H1 (cell line): Measurements from ENCODE around the gene BIN1. TPM values are rescaled to one million over a fixed set of nuclear protein-coding genes. Genes with fewer than 3 reads are reported as not detected.
A peak's percentile ranks its signal among the peaks of the same experiment; 100 is the strongest.

Experiments
- CTCF ChIA-PET: fragments of 300-600 bp; sonication (Branson Sonifier 250); formaldehyde crosslinking; loops from one replicate; lab custom pipeline; 2021; ENCODE audit not compliant: partially characterized antibody; lab: Charles Lee
- POLR2A ChIA-PET: fragments of 300-600 bp; sonication (Branson Sonifier 250); formaldehyde crosslinking; loops from one replicate; lab custom pipeline; 2021; ENCODE audit warnings: inconsistent platforms; ENCODE audit not compliant: partially characterized antibody; lab: Charles Lee
- DNase-seq, 2 experiments: peaks; one replicate each; pipeline versions ENCODE4 v3.0.0 to v3.0.0-alpha.2; 2010 to 2022; ENCODE audit warnings: low spot score in 2 of 2, low read depth in 1 of 2, mixed read lengths in 1 of 2
- FAIRE-seq: peaks from 2 replicates; lab custom pipeline; 2011; peaks lifted over from hg19 to GRCh38; lab: Jason Lieb, UNC
- H2AFZ ChIP-seq: 2 replicates; pipeline ENCODE4 v1.8.1; 2012; ENCODE audit warnings: low read length, inconsistent platforms
- H2AK5ac ChIP-seq: 2 replicates; pipeline ENCODE4 v1.6.1; 2013; ENCODE audit warnings: low read depth, low read length
- H2BK120ac ChIP-seq: replicated peaks from 2 replicates; pipeline ENCODE3; 2013; ENCODE audit warnings: low read depth, low read length, inconsistent platforms
- H2BK12ac ChIP-seq: 2 replicates; pipeline ENCODE4 v1.6.1; 2013; ENCODE audit warnings: low read depth, low read length
- H2BK15ac ChIP-seq: 2 replicates; pipeline ENCODE4 v1.6.1; 2013; ENCODE audit warnings: low read length
- H2BK20ac ChIP-seq: 2 replicates; pipeline ENCODE4 v1.6.1; 2013; ENCODE audit warnings: low read length
- H2BK5ac ChIP-seq: 2 replicates; pipeline ENCODE4 v1.6.1; 2013; ENCODE audit warnings: low read depth, low read length
- H3K14ac ChIP-seq: 2 replicates; pipeline ENCODE4 v1.6.1; 2013; ENCODE audit warnings: inconsistent platforms; ENCODE audit not compliant: insufficient read length
- H3K18ac ChIP-seq: 2 replicates; pipeline ENCODE4 v1.6.1; 2013; ENCODE audit warnings: low read length; ENCODE audit errors: extremely low read depth
- H3K23ac ChIP-seq: 2 replicates; pipeline ENCODE4 v1.6.1; 2013; ENCODE audit warnings: inconsistent platforms; ENCODE audit not compliant: insufficient read length
- H3K23me2 ChIP-seq: 2 replicates; pipeline ENCODE4 v1.6.1; 2013; ENCODE audit warnings: low read depth, low read length
- H3K27ac ChIP-seq: 2 replicates; pipeline ENCODE4 v1.6.1; 2011; ENCODE audit warnings: low read depth, low read length, inconsistent platforms
- H3K27me3 ChIP-seq, 4 experiments: replicated peaks in 1 of 4; 1 replicate in 1 of 4; 2 replicates in 3 of 4; pipeline versions ENCODE4 v1.6.1 to v1.8.1; 2011 to 2013; ENCODE audit warnings: low read length in 3 of 4, mild to moderate bottlenecking in 3 of 4, inconsistent platforms in 2 of 4, mixed read lengths in 2 of 4, moderate library complexity in 1 of 4; ENCODE audit not compliant: control insufficient read depth in 3 of 4, insufficient read depth in 3 of 4; ENCODE audit errors: extremely low read depth in 1 of 4
- H3K36me3 ChIP-seq, 4 experiments: 2 replicates each; pipeline versions ENCODE4 v1.6.1 to v1.8.1; 2011 to 2013; ENCODE audit warnings: mild to moderate bottlenecking in 4 of 4, low read length in 3 of 4, moderate library complexity in 2 of 4, control low read depth in 1 of 4, inconsistent platforms in 1 of 4; ENCODE audit not compliant: insufficient read depth in 4 of 4, control insufficient read depth in 2 of 4
- H3K4ac ChIP-seq: replicated peaks from 2 replicates; pipeline ENCODE3; 2013; ENCODE audit warnings: low read length, low read depth, mixed read lengths, inconsistent platforms; ENCODE audit not compliant: insufficient read length
- H3K4me1 ChIP-seq, 4 experiments: replicated peaks in 1 of 4; 1 replicate in 1 of 4; 2 replicates in 3 of 4; pipeline versions ENCODE4 v1.6.1 to v1.8.1; 2011 to 2013; ENCODE audit warnings: low read length in 3 of 4, inconsistent platforms in 2 of 4, mixed read lengths in 1 of 4; ENCODE audit not compliant: insufficient read depth in 4 of 4, control insufficient read depth in 3 of 4
- H3K4me2 ChIP-seq, 2 experiments: 2 replicates each; pipeline versions ENCODE4 v1.6.1 to v1.8.1; 2011 to 2013; ENCODE audit warnings: low read depth in 2 of 2, low read length in 2 of 2, control low read depth in 1 of 2, inconsistent platforms in 1 of 2, mild to moderate bottlenecking in 1 of 2; ENCODE audit not compliant: insufficient read depth in 1 of 2
- H3K4me3 ChIP-seq, 4 experiments: fragments of 200-600, 300-600 bp in 1 of 4; sonication (generic), shearing (Covaris generic), sonication (Bioruptor Twin) in 1 of 4; 2 replicates each; pipeline versions ENCODE4 v1.5.1 to v1.8.1; 2011 to 2016; ENCODE audit warnings: low read length in 4 of 4, low read depth in 3 of 4, control low read depth in 2 of 4, inconsistent platforms in 2 of 4, mild to moderate bottlenecking in 2 of 4, mixed read lengths in 1 of 4, moderate library complexity in 1 of 4; ENCODE audit not compliant: insufficient read depth in 2 of 4; ENCODE audit errors: extremely low read depth in 1 of 4
- H3K56ac ChIP-seq: replicated peaks from 2 replicates; pipeline ENCODE3; 2013; ENCODE audit warnings: low read depth, mild to moderate bottlenecking, mixed read lengths, low read length, inconsistent platforms; ENCODE audit not compliant: insufficient read length
- H3K79me1 ChIP-seq: 2 replicates; pipeline ENCODE4 v1.6.1; 2013; ENCODE audit warnings: low read depth, low read length, control low read depth
- H3K79me2 ChIP-seq, 2 experiments: 2 replicates each; pipeline versions ENCODE4 v1.6.1 to v1.8.1; 2012 to 2013; ENCODE audit warnings: low read length in 2 of 2, mild to moderate bottlenecking in 2 of 2, inconsistent platforms in 1 of 2; ENCODE audit not compliant: insufficient read depth in 2 of 2, control insufficient read depth in 1 of 2
- H3K9ac ChIP-seq, 4 experiments: replicated peaks in 1 of 4; 1 replicate in 1 of 4; 2 replicates in 3 of 4; pipeline versions ENCODE4 v1.6.1 to v1.8.1; 2011 to 2013; ENCODE audit warnings: low read depth in 3 of 4, low read length in 3 of 4, control low read depth in 2 of 4, mild to moderate bottlenecking in 2 of 4, moderate library complexity in 2 of 4, inconsistent platforms in 1 of 4; ENCODE audit errors: extremely low read depth in 1 of 4
- H3K9me3 ChIP-seq, 2 experiments: 2 replicates each; pipeline versions ENCODE4 v1.6.1 to v1.8.1; 2012 to 2013; ENCODE audit warnings: mild to moderate bottlenecking in 2 of 2, moderate library complexity in 2 of 2, control low read depth in 1 of 2, inconsistent platforms in 1 of 2, low read depth in 1 of 2, low read length in 1 of 2, mixed read lengths in 1 of 2; ENCODE audit not compliant: insufficient read depth in 2 of 2
- H4K20me1 ChIP-seq, 2 experiments: replicated peaks in 1 of 2; 2 replicates each; pipeline versions ENCODE3 to v1.8.1; 2011 to 2013; ENCODE audit warnings: inconsistent platforms in 2 of 2, low read length in 2 of 2, mild to moderate bottlenecking in 1 of 2; ENCODE audit not compliant: insufficient read depth in 2 of 2, control insufficient read depth in 1 of 2
- H4K5ac ChIP-seq: 2 replicates; pipeline ENCODE4 v1.6.1; 2013; ENCODE audit warnings: low read length, low read depth, mixed read lengths, inconsistent platforms; ENCODE audit not compliant: insufficient read length
- H4K8ac ChIP-seq: 2 replicates; pipeline ENCODE4 v1.8.0; 2013; ENCODE audit warnings: mild to moderate bottlenecking, moderate library complexity, low read length, inconsistent platforms; ENCODE audit not compliant: insufficient read depth; ENCODE audit errors: extremely low read depth
- H4K91ac ChIP-seq: replicated peaks from 2 replicates; pipeline ENCODE3; 2013; ENCODE audit warnings: low read length, mixed read lengths, inconsistent platforms; ENCODE audit not compliant: insufficient read length
- ASH2L ChIP-seq: fragments of 200-600, 300-600 bp; sonication (generic); IDR thresholded peaks from one replicate; pipeline ENCODE4 v1.7.1; 2017; ENCODE audit warnings: low read length
- CHD2 ChIP-seq: IDR thresholded peaks from 2 replicates; pipeline ENCODE4 v1.6.1; 2012; ENCODE audit warnings: low read length, improper control_type of control experiment
- CTCF ChIP-seq, 3 experiments: IDR thresholded peaks; 1 replicate in 2 of 3; 2 replicates in 1 of 3; pipeline versions ENCODE4 v1.5.1 to v1.6.1; 2011; ENCODE audit warnings: low read length in 3 of 3, mild to moderate bottlenecking in 3 of 3, inconsistent platforms in 2 of 3, low read depth in 1 of 3, moderate library complexity in 1 of 3; ENCODE audit not compliant: insufficient read depth in 1 of 3; ENCODE audit errors: control extremely low read depth in 1 of 3
- EGR1 ChIP-seq: IDR thresholded peaks from 2 replicates; pipeline ENCODE4 v1.6.1; 2011; ENCODE audit warnings: low read depth, low read length, borderline replicate concordance
- POU5F1 ChIP-seq: IDR thresholded peaks from 2 replicates; pipeline ENCODE4 v1.6.1; 2011; ENCODE audit warnings: low read depth, mild to moderate bottlenecking, low read length, moderate library complexity
- RNF2 ChIP-seq: fragments of 200-900, 300-1000 bp; sonication (generic); IDR thresholded peaks from 2 replicates; pipeline ENCODE4 v1.7.1; 2016; ENCODE audit warnings: borderline replicate concordance, low read depth, mild to moderate bottlenecking, antibody characterized with exemption, low read length; ENCODE audit not compliant: poor library complexity, severe bottlenecking; ENCODE audit errors: missing control alignments
- SP1 ChIP-seq: IDR thresholded peaks from 2 replicates; pipeline ENCODE4 v1.6.1; 2011; ENCODE audit warnings: low read depth, low read length
- SP2 ChIP-seq: IDR thresholded peaks from 2 replicates; pipeline ENCODE4 v1.6.1; 2012; ENCODE audit warnings: mild to moderate bottlenecking, low read length, inconsistent platforms
- TAF1 ChIP-seq: IDR thresholded peaks from 2 replicates; pipeline ENCODE4 v1.6.1; 2011; ENCODE audit warnings: mild to moderate bottlenecking, low read depth, low read length
- TAF7 ChIP-seq: optimal IDR thresholded peaks from 2 replicates; pipeline ENCODE3; 2011; ENCODE audit warnings: low read depth, mild to moderate bottlenecking, inconsistent platforms, low read length, moderate library complexity, borderline replicate concordance
- TCF12 ChIP-seq: IDR thresholded peaks from 2 replicates; pipeline ENCODE4 v1.6.1; 2011; ENCODE audit warnings: low read depth, mild to moderate bottlenecking, low read length
- ZNF274 ChIP-seq: IDR thresholded peaks from 2 replicates; pipeline ENCODE4 v1.7.0; 2012; ENCODE audit warnings: low read length, borderline replicate concordance; ENCODE audit errors: extremely low read depth
- WGBS, 2 experiments: shearing (Covaris generic) in 1 of 2; methylation state at CpG; one replicate each; pipeline versions ENCODE4 v1.1.6 to v1.1.7; 2013 to 2015; ENCODE audit warnings: low lambda C conversion rate in 2 of 2, mixed read lengths in 2 of 2, inconsistent platforms in 1 of 2, low coverage in 1 of 2, missing lambda C conversion rate in 1 of 2; ENCODE audit not compliant: insufficient replicate concordance in 2 of 2, insufficient coverage in 1 of 2, insufficient read length in 1 of 2; ENCODE audit errors: extremely low coverage in 1 of 2, missing lambda C conversion rate in 1 of 2; 5-methylcytosine and 5-hydroxymethylcytosine counted together
- polyA plus RNA-seq, 7 experiments: library from polyadenylated mRNA; depleted of rRNA in 3 of 7; stranded (reverse) in 5 of 7; unstranded in 2 of 7; fragments of >200 nt in 5 of 7; fragments of 200-250 nt in 2 of 7; gene quantifications; 1 replicate in 5 of 7; 2 replicates in 1 of 7; 4 replicates in 1 of 7; pipeline versions ENCODE4 v1.2.1 to v1.2.3, GENCODE V29; 2011 to 2013; ENCODE audit warnings: missing spikeins in 2 of 7, mixed read lengths in 2 of 7
- total RNA-seq: library from RNA; stranded (reverse); fragmentation: NEBNext Ultra II Directional; extraction: Animal tissue kit (Norgen Biotek cat#: 25700); gene quantifications from 2 replicates; pipeline ENCODE4 v1.2.1, GENCODE V29; 2021

The BIN1 gene
- total and polyA plus RNA-seq, 2 of the 8 experiments (the other 6 are each of a cell fraction or from before 2014, with no cell fraction given) = 23.6 to 35.6 TPM

- Histone ChIP-seq H3K9me3 (0 out of 4 replicates have a peak, but pooled peaks cover 0 to 6% of the 10 kb centered on the region in 2 experiments), H3K23ac (no peak overlapping the region), H3K36me3 (no peaks in the 10 kb centered on the region), H3K79me2 (no peaks in the 10 kb centered on the region), H2BK12ac (no peak overlapping the region), H2BK5ac (no peak overlapping the region), H3K4me1 (no peaks in the 10 kb centered on the region), H2AFZ (no peak overlapping the region), H4K5ac (no peak overlapping the region), H3K4me3 (no peak overlapping the region), H3K23me2 (no peaks in the 10 kb centered on the region), H3K79me1 (no peaks in the 10 kb centered on the region), H3K56ac (no peak overlapping the region), H3K14ac (no peak overlapping the region), H4K91ac (no peak overlapping the region), H3K27me3 (0 out of 7 replicates have a peak, but pooled peaks cover 0 to 2% (median 0%) of the 10 kb centered on the region in 4 experiments), H2BK15ac (no peak overlapping the region), H2BK20ac (no peak overlapping the region), H3K18ac (no peak overlapping the region), H4K8ac (no peak overlapping the region), H2BK120ac (no peak overlapping the region), H3K27ac (no peak overlapping the region), H3K4ac (no peak overlapping the region), H3K9ac (no peak overlapping the region), H4K20me1 (no peaks in the 10 kb centered on the region), H2AK5ac (no peak overlapping the region), H3K4me2 (no peak overlapping the region)
- ChIA-PET CTCF (interaction anchor here (0.6 to 1.5 kb wide), 7 partner anchors 14 to 891 kb away, joined by 3 to 6 read pairs (median 3); no protein-coding TSS in a partner anchor), POLR2A (no interaction called here)
- FAIRE-seq (no peak), DNase-seq (peak in 1 of 2 experiments; percentile 39)
- 89% methylated on average over 11 of the region's 12 CpGs; no CpG with 5 or more reads in 1 of the 2 experiments for WGBS, 2 experiments
- TF ChIP-seq CTCF (IDR thresholded peaks at IDR 0.05; ENCODE audit: control extremely low read depth in 1 of 3, insufficient read depth in 1 of 3, low read depth in 1 of 3, low read length in 3 of 3) (no peak), SP1 (no peak), ZNF274 (no peak), EGR1 (no peak), CHD2 (no peak), TAF1 (no peak), TAF7 (no peak), POU5F1 (no peak), ASH2L (no peak), RNF2 (no peak), TCF12 (no peak), SP2 (no peak)
Measured at GRCh38 chr2:127137225-127137624, 30.3 kb upstream of the BIN1 start.
